Ishikawa (cell line): ENCODE results near the gene ISCA1.

Experiments
- CEBPB ChIP-seq: IDR thresholded peaks from 2 replicates; pipeline ENCODE4 v1.6.1; 2012
- CREB1 ChIP-seq: IDR thresholded peaks from 2 replicates; pipeline ENCODE4 v1.6.1; 2012; ENCODE audit warnings: low read depth
- EGR1 ChIP-seq: IDR thresholded peaks from 2 replicates; pipeline ENCODE4 v1.6.1; 2012
- EP300 ChIP-seq: IDR thresholded peaks from 2 replicates; pipeline ENCODE4 v1.6.1; 2012; ENCODE audit warnings: borderline replicate concordance
- FOXM1 ChIP-seq: IDR thresholded peaks from 2 replicates; pipeline ENCODE4 v1.6.1; 2012; ENCODE audit warnings: low read depth, borderline replicate concordance
- NFIC ChIP-seq: IDR thresholded peaks from 2 replicates; pipeline ENCODE4 v1.6.1; 2012
- RAD21 ChIP-seq: IDR thresholded peaks from 2 replicates; pipeline ENCODE4 v1.6.1; 2012; ENCODE audit warnings: low read depth
- TAF1 ChIP-seq: IDR thresholded peaks from 2 replicates; pipeline ENCODE4 v1.6.1; 2012; ENCODE audit warnings: low read depth, mild to moderate bottlenecking
- TCF12 ChIP-seq: IDR thresholded peaks from 2 replicates; pipeline ENCODE4 v1.6.1; 2012; ENCODE audit warnings: low read depth
- TEAD4 ChIP-seq: IDR thresholded peaks from 2 replicates; pipeline ENCODE4 v1.6.1; 2012
- YY1 ChIP-seq: IDR thresholded peaks from 2 replicates; pipeline ENCODE4 v1.6.1; 2012; ENCODE audit warnings: low read depth
- ZBTB7A ChIP-seq: IDR thresholded peaks from 2 replicates; pipeline ENCODE4 v1.6.1; 2012; ENCODE audit warnings: low read depth
- TF ChIP-seq, protein P1 (sequence below): IDR thresholded peaks from 2 replicates; pipeline ENCODE4 v1.6.1; 2012; ENCODE audit warnings: low read depth, mild to moderate bottlenecking
- TF ChIP-seq, protein P2 (sequence below): IDR thresholded peaks from 2 replicates; pipeline ENCODE4 v1.6.1; 2012
- TF ChIP-seq, protein P3 (sequence below): IDR thresholded peaks from 2 replicates; pipeline ENCODE4 v1.6.1; 2012

The ISCA1 gene

DNA sequence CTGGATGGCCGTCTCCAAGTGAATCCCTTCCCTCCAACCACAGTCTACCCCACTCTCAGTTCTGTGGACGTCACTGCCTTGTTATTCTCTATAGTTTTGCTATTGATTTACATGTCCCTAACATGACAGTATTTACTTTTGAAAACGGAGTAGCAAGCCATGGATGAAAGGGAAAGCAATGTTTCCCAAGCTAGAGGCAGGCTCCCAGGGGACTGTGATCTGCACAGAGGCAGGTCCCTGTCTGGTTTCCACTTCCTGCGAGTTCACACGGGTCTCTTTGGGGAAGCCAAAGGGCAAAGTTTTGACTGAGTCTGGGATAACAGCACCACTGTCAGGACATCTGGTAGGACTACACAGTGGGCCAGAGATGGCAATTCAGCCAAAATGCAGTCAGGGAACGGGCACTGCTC, 35.6 kb downstream of the ISCA1 start:
- TF ChIP-seq FOXM1 = no peak
- TF ChIP-seq, protein P1, sequence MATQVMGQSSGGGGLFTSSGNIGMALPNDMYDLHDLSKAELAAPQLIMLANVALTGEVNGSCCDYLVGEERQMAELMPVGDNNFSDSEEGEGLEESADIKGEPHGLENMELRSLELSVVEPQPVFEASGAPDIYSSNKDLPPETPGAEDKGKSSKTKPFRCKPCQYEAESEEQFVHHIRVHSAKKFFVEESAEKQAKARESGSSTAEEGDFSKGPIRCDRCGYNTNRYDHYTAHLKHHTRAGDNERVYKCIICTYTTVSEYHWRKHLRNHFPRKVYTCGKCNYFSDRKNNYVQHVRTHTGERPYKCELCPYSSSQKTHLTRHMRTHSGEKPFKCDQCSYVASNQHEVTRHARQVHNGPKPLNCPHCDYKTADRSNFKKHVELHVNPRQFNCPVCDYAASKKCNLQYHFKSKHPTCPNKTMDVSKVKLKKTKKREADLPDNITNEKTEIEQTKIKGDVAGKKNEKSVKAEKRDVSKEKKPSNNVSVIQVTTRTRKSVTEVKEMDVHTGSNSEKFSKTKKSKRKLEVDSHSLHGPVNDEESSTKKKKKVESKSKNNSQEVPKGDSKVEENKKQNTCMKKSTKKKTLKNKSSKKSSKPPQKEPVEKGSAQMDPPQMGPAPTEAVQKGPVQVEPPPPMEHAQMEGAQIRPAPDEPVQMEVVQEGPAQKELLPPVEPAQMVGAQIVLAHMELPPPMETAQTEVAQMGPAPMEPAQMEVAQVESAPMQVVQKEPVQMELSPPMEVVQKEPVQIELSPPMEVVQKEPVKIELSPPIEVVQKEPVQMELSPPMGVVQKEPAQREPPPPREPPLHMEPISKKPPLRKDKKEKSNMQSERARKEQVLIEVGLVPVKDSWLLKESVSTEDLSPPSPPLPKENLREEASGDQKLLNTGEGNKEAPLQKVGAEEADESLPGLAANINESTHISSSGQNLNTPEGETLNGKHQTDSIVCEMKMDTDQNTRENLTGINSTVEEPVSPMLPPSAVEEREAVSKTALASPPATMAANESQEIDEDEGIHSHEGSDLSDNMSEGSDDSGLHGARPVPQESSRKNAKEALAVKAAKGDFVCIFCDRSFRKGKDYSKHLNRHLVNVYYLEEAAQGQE = no peak
- peak; percentile 29; the same call in 1 of the 2 replicates for TF ChIP-seq RAD21
- no peak for TF ChIP-seq TCF12

DNA sequence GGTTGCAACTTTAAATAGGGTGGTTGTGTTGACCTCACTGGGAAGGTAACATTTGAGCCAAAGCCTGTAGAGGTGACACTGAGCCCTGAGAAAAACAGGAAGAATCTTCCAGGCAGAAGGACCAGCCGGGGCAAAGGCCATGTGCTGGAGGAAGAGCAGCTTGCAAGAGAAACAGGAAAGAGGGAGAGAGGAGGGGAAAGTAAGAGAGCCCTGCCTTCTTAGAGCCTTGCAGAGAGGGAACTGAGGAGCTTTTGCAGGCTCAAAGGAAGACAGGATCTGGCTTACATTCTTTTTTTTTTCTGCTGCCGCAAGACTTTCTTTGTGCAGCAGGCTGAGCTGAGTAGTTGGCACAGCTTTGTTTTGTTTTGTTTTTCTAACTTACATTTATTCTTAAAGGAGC, 40.3 kb downstream of the ISCA1 start:
- TF ChIP-seq RAD21 (no peak), FOXM1 (no peak), YY1 (no peak), EP300 (no peak), CEBPB (no peak), EGR1 (no peak)
- TF ChIP-seq, protein P1 = no peak
- TF ChIP-seq, protein P2, sequence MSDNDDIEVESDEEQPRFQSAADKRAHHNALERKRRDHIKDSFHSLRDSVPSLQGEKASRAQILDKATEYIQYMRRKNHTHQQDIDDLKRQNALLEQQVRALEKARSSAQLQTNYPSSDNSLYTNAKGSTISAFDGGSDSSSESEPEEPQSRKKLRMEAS = no peak

DNA sequence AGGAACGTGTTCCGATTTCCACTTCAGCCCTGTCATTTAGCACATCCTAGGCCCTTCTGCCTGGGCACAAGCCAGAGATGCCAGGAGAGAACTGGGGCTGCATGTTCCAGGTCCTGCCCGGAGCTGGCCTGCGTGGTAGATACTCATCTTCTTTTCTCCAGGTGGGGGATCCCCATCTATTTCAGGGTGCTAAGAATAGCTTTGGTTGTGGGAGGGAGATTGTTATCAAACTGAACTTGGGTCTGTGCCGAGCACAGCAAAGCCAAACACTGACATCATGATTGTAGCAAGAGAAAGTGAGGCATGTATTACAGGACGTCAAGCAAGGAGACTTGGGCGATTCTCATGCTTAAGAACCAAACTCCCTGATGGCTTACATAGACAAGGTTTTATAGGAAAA, 41.1 kb downstream of the ISCA1 start:
- no peak for TF ChIP-seq YY1
- TF ChIP-seq NFIC = no peak
- no peak for TF ChIP-seq ZBTB7A
- TF ChIP-seq RAD21 = no peak
- no peak for TF ChIP-seq FOXM1
- TF ChIP-seq TAF1 = no peak

DNA sequence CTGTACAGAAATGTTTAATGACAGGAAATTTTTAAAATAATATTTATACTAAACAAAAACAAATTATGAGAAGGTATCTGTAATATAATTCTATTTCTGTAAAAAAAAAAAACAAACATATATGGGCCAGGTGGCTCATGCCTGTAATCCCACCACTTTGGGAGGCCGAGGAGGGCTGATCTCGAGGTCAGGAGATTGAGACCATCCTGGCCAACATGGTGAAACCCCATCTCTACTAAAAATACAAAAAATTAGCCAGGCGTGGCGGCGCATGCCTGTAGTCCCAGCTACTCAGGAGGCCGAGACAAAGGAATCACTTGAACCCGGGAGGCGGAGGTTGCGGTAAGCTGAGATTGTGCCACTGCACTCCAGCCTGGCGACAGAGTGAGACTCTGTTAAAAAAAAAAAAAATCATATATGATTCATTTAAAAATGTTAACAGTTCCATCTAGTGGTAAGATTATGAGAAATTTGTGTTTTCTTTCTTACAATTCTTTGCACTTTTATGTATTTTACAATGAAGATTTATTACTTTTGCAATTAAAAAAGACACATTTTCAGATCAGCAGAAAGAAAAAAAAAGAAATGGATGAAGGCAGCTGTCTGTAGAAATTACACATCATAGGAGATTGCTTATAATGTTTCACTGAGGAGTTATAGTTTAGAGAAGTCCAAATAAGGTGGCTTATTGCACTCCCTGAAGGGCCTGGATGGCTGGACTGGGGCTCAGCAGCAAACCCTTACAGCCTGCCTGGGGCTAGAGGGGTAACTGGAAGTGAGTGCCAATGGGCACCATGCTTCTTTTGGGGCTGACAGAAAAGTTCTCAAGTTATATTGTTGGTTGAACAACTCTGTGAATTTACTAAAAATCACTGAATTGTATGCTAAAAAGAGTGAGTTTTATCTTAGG, 43.2 kb downstream of the ISCA1 start:
- TF ChIP-seq TEAD4 (no peak), CREB1 (no peak), ZBTB7A (no peak), EGR1 (no peak), RAD21 (peak; percentile 26; the same call in 1 of the 2 replicates)
- TF ChIP-seq, protein P3, sequence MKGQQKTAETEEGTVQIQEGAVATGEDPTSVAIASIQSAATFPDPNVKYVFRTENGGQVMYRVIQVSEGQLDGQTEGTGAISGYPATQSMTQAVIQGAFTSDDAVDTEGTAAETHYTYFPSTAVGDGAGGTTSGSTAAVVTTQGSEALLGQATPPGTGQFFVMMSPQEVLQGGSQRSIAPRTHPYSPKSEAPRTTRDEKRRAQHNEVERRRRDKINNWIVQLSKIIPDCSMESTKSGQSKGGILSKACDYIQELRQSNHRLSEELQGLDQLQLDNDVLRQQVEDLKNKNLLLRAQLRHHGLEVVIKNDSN = no peak

DNA sequence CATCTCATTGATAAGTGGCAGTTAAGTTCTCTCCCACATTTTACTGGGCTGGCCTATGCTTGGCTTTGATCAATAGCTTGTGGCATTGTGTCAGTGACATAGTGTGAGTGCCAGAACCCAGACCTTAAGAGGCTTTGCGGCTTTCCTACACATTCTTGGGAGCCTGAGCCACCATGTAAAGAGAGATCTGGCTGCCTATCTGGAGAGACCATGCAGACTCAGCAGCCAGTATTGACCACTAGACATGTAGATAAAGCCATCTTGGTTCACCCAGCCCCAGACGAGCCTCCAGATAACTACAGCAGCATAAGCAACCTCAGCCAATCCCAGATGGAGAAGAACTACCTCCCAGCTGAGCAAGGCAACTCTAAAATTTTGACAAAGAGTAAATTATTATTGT, 51.5 kb downstream of the ISCA1 start:
- no peak for TF ChIP-seq FOXM1
- no peak for TF ChIP-seq CREB1
- no peak for TF ChIP-seq CEBPB
- TF ChIP-seq EGR1 = no peak

DNA sequence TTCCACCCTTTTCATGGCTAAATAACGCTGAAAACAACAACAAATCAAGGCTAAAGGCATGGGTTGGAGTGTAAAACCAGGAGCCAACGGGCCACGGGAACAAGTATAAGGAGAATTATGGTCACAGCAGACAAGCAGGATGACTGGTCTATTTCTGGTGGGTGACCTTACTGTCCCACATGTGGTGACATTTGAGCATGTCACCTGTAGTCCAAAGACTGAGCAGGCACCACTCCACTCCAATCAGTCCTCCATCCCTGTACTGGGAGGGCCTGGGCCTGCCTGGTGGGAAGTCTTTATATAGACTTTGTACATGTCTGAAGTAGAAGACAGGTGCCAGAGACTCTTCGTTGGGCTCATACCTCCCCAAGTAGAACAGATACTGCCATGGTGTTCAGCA, 59.7 kb downstream of the ISCA1 start:
- TF ChIP-seq EP300 (no peak), YY1 (no peak), RAD21 (no peak), FOXM1 (no peak), CREB1 (no peak), ZBTB7A (no peak), TCF12 (no peak), CEBPB (no peak), TEAD4 (no peak), EGR1 (no peak), TAF1 (no peak), NFIC (no peak)
- TF ChIP-seq, protein P2 = no peak
- TF ChIP-seq, protein P3 = no peak
- TF ChIP-seq, protein P1 = no peak
